Lower lobe of right lung (tissue), 2 donors: Measurements from ENCODE around the gene CPSF6. TPM values are rescaled to one million over a fixed set of nuclear protein-coding genes. Genes with fewer than 3 reads are reported as not detected.

Experiments
- ATAC-seq, 2 donors: fragments of 200-7000 bp; cut with Tn5 transposase; one replicate each; pipeline ENCODE4 v1.9.1; 2020 to 2022; ENCODE audit warnings: mild to moderate bottlenecking in 2 of 2, moderate library complexity in 2 of 2
- DNase-seq: peaks from one replicate; pipeline ENCODE4 v3.0.0-alpha.2; 2020
- H3K27ac ChIP-seq: fragments of 200-600 bp; one replicate; pipeline ENCODE4 v1.8.0; 2022
- H3K27me3 ChIP-seq: fragments of 200-600 bp; one replicate; pipeline ENCODE4 v1.8.0; 2022; ENCODE audit warnings: low read depth
- H3K36me3 ChIP-seq: fragments of 200-600 bp; one replicate; pipeline ENCODE4 v1.8.0; 2022; ENCODE audit warnings: mild to moderate bottlenecking
- H3K4me1 ChIP-seq: fragments of 200-600 bp; one replicate; pipeline ENCODE4 v1.8.0; 2022
- H3K4me3 ChIP-seq: fragments of 200-600 bp; one replicate; pipeline ENCODE4 v1.8.0; 2022; ENCODE audit warnings: mild to moderate bottlenecking
- H3K9me3 ChIP-seq: fragments of 200-600 bp; one replicate; pipeline ENCODE4 v1.8.0; 2022
- intact Hi-C: fragments of 100-400 bp; cut with DNase I; formaldehyde crosslinking; loops from one replicate; pipeline ENCODE4 v1.11.0; 2022
- total RNA-seq: library from RNA; stranded (reverse); fragmentation: NEBNext Ultra II Directional; extraction: Animal tissue kit (Norgen Biotek cat#: 25700); gene quantifications from one replicate; pipeline ENCODE4 v1.2.1, GENCODE V29; 2021
- TF ChIP-seq, protein P1 (sequence below): fragments of 200-600 bp; IDR thresholded peaks from one replicate; pipeline ENCODE4 v1.8.0; 2022; ENCODE audit warnings: antibody characterized with exemption, mild to moderate bottlenecking
- donor health status: DM: no; HTN: yes; CAD: no; lungs with severe emphysema.

CPSF6 gene
- total RNA-seq, 1 donor from 2014 or later = 59.1 TPM

DNA sequence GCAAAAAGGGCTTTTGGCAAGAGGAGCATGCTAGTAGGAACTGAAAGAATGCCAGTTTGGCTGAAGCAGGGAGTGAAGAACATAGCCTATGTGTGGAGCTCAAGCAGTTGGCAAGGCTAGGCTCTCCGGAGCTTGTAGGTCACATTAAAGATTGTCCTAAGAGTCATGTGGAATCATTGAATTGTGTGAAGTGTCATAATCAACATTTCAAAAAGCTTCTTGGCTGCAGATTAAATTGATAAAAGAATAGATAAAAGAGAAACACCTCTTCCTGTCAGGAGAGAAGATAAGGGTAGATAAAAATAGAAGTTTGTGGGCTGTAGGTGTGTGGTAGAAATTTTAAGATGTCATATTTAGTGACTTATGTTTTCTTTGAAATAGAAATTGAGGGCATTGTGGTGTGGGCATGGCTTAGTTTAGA, 36.1 kb downstream of the CPSF6 start:
- Histone ChIP-seq H3K9me3 (no peaks in the 10 kb centered on the region), H3K4me3 (no peak overlapping the region), H3K4me1 (peaks cover 12% of the 10 kb centered on the region), H3K36me3 (peaks cover 15% of the 10 kb centered on the region), H3K27ac (no peak overlapping the region), H3K27me3 (no peaks in the 10 kb centered on the region)
- TF ChIP-seq, protein P1, sequence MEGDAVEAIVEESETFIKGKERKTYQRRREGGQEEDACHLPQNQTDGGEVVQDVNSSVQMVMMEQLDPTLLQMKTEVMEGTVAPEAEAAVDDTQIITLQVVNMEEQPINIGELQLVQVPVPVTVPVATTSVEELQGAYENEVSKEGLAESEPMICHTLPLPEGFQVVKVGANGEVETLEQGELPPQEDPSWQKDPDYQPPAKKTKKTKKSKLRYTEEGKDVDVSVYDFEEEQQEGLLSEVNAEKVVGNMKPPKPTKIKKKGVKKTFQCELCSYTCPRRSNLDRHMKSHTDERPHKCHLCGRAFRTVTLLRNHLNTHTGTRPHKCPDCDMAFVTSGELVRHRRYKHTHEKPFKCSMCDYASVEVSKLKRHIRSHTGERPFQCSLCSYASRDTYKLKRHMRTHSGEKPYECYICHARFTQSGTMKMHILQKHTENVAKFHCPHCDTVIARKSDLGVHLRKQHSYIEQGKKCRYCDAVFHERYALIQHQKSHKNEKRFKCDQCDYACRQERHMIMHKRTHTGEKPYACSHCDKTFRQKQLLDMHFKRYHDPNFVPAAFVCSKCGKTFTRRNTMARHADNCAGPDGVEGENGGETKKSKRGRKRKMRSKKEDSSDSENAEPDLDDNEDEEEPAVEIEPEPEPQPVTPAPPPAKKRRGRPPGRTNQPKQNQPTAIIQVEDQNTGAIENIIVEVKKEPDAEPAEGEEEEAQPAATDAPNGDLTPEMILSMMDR = no peak
- intact Hi-C loops = no loop called here
- no peak for DNase-seq
- ATAC-seq = peak in 1 of 2 donors; percentile 30

DNA sequence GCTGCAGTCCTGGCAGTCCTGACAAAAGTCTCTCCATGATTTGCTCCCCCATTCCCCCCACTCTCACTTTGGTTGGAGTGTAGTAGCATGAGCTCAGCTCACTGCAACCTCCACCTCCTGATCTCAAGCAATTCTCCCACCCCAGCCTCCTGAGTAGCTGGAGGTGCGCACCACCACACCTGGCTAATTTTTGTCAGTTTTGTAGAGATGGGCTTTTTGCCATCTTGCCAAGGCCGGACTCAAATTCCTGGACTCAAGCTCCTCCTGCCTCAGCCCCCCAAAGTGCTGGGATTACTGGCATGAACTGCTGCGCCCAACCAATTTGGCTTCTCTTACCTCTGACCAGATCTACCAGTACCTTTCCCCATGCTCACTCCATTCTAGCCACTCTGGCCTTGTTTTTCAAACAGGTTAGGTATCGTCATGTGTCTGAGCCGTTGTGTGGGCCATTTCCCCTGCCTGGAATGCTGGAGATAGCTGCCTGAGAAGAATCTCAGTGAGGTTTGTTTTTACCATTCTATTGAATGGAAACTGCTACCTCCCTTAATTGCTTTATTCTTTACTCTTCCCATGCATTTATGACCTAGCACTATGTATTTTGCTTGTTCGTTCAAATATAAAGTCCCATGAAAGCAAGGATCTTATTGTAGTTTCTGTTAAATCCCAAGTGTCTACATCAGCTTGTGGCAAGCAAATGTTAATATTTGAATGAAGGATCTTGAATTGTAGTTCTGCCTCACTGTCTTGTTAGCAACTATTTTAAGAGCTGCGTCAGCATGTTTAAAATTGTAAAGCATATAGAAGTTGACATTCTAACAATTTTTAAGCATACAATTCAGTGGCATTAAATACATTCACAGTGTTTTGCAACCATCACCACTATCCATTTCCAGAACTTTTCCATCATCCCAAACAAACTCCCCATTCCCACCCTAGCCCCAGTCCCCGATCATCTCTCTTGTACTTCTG, 39.7 kb downstream of the CPSF6 start:
- Histone ChIP-seq H3K4me1 (peaks cover 21% of the 10 kb centered on the region), H3K27ac (no peak overlapping the region), H3K36me3 (no peaks in the 10 kb centered on the region), H3K9me3 (no peaks in the 10 kb centered on the region), H3K27me3 (no peaks in the 10 kb centered on the region), H3K4me3 (no peak overlapping the region)
- DNase-seq = no peak
- TF ChIP-seq, protein P1 = no peak
- intact Hi-C loops = no loop called here
- peak in 1 of 2 donors; percentile 8 for ATAC-seq

DNA sequence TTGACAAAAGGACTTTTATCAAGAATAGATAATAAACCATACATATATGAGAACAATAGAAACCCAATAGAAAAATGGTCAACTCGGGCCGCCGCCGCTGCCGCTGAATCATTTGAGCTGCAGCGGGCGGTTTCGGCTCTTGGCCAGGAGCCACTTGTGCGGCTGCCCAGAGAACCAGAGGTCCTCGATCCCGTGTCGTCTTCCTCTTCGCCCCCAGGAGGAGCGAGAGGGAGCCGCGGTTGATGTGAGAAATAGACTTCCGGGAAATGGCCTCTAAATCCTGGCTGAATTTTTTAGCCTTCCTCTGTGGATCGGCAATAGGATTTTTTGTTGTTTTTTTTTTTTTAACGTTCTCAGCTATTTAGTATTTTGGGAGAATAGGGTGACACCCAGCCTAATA, 44.8 kb downstream of the CPSF6 start:
- DNase-seq = peak; percentile 81
- intact Hi-C loops = no loop called here
- no peak overlapping the region for H3K27ac ChIP-seq
- TF ChIP-seq, protein P1 = no peak
- H3K4me1 ChIP-seq = peaks cover 9% of the 10 kb centered on the region
- no peaks in the 10 kb centered on the region for H3K27me3 ChIP-seq
- no peaks in the 10 kb centered on the region for H3K9me3 ChIP-seq
- H3K4me3 ChIP-seq = peak overlapping the region; percentile 28
- H3K36me3 ChIP-seq = no peaks in the 10 kb centered on the region
- peak; percentile 86 for ATAC-seq

DNA sequence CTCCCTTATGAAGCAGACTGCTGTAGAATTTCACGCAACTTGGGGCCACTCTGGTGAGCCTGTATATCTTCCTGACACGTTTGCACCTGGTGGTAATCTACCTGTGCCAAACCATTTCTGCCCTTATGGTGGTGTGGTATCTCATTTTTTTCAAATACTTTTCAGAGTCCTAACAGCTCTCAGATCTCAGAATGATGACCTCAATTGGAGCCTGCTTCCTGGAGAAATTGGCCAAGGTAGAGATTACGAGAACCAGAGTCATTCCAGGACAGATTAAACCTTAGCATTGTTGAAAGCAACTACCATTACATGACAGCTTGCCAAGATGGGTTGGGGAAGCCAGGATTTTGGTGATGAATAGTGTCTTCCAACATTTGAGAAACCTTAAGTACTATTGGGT, 48.2 kb downstream of the CPSF6 start:
- TF ChIP-seq, protein P1 = no peak
- Histone ChIP-seq H3K27me3 (no peaks in the 10 kb centered on the region), H3K9me3 (no peaks in the 10 kb centered on the region), H3K4me3 (no peak overlapping the region), H3K36me3 (no peaks in the 10 kb centered on the region), H3K4me1 (peaks cover 9% of the 10 kb centered on the region), H3K27ac (no peak overlapping the region)
- intact Hi-C loops = no loop called here
- DNase-seq = no peak
- no peak for ATAC-seq

DNA sequence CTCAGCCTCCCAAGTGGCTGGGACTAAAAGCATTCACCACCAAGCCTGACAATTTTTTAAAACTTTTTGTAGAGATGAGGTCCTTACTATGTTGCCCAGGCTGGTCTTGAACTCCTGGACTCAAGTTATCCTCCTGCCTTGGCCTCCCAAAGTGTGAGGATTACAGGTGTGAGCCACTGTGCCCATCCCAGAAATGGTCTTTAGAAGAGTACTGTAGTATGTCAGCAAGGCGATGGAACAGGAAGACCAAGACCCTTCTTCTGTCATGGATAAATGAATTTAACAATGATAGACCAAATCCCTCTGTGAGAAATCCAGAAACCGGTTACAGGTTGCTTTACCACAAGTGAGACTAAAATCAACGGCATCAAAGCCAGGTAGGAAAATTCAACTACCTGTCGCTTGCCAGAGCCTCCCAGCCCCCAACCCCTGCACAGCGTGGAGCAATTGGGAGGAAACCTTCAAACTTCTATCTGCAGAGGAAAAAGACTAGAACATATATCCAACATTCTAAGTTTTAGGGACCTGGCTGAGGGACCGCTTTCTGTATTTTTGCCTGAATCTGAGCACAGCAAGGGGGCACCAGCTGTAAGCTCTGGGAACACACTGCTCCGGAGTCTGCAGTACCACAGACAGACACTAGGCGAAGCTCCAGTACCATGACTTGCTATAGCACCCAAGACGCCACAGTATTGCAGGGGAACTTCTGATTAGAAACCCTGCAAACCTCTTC, 51.3 kb downstream of the CPSF6 start:
- DNase-seq = peak; percentile 79
- no peaks in the 10 kb centered on the region for H3K9me3 ChIP-seq
- H3K27ac ChIP-seq = no peak overlapping the region
- intact Hi-C loops = no loop called here
- H3K27me3 ChIP-seq = no peaks in the 10 kb centered on the region
- peak; percentile 95 to 97 for ATAC-seq
- no peaks in the 10 kb centered on the region for H3K36me3 ChIP-seq
- TF ChIP-seq, protein P1 = peak; percentile 83
- H3K4me3 ChIP-seq = no peak overlapping the region
- H3K4me1 ChIP-seq = no peaks in the 10 kb centered on the region
